Measurements from ENCODE around the gene SLC7A11. TPM values are rescaled to one million over a fixed set of nuclear protein-coding genes. Genes with fewer than 3 reads are reported as not detected.
"Not testable (repeated sequence)": the region's sequence is repeated elsewhere in the genome, so short reads cannot be mapped to it uniquely, and the experiment has no call there.

SLC7A11 gene
- total and polyA plus RNA-seq, 5 donors = 2.1 to 7.3 (median 6.2) TPM

- H3K27me3 ChIP-seq (ENCODE audit: control insufficient read depth, insufficient read depth) = no peaks in the 10 kb centered on the region
- H3K9me3 ChIP-seq (ENCODE audit: control insufficient read depth, low read length) = no peaks in the 10 kb centered on the region
- intact Hi-C loops (cut with DNase I) = no loop called here
- no peaks in the 10 kb centered on the region for H3K4me1 ChIP-seq (ENCODE audit: control insufficient read depth, insufficient read depth, low read length)
- no peak for ATAC-seq
- no peak overlapping the region for H3K27ac ChIP-seq (ENCODE audit: low read length)
- 29% methylated on average over 1 of the region's 1 CpG for WGBS
- H3K4me3 ChIP-seq (ENCODE audit: low read length) = no peak overlapping the region
- no peak for DNase-seq
Measured at GRCh38 chr4:138242834-138243156, 646 bp upstream of the SLC7A11 start.

GRCh38 chr4:138241281-138242075 is 671 bp downstream of the SLC7A11 start:
- WGBS = 72% methylated on average over 13 of the region's 13 CpGs
- ATAC-seq (peak; percentile 34 to 51), DNase-seq (peak in 1 of 3 donors; percentile 24)
- Histone ChIP-seq H3K4me3 (ENCODE audit: low read length) (no peak overlapping the region), H3K27me3 (ENCODE audit: control insufficient read depth, insufficient read depth) (no peaks in the 10 kb centered on the region), H3K4me1 (ENCODE audit: control insufficient read depth, insufficient read depth, low read length) (no peaks in the 10 kb centered on the region), H3K9me3 (ENCODE audit: control insufficient read depth, low read length) (no peaks in the 10 kb centered on the region), H3K27ac (ENCODE audit: low read length) (peak overlapping the region; percentile 6)
- intact Hi-C loops (cut with DNase I) = no loop called here

- DNase-seq (no peak), ATAC-seq (no peak)
- WGBS = 0% methylated on average over 1 of the region's 1 CpG
- Histone ChIP-seq H3K4me1 (ENCODE audit: control insufficient read depth, insufficient read depth, low read length) (no peaks in the 10 kb centered on the region), H3K27ac (ENCODE audit: low read length) (no peak overlapping the region), H3K9me3 (ENCODE audit: control insufficient read depth, low read length) (no peaks in the 10 kb centered on the region), H3K27me3 (ENCODE audit: control insufficient read depth, insufficient read depth) (no peaks in the 10 kb centered on the region), H3K4me3 (ENCODE audit: low read length) (no peak overlapping the region)
- intact Hi-C loops (cut with DNase I) = no loop called here
Measured at GRCh38 chr4:138239491-138239890, 2.7 kb downstream of the SLC7A11 start.

- H3K4me3 ChIP-seq (ENCODE audit: low read length) = no peak overlapping the region
- H3K27me3 ChIP-seq (ENCODE audit: control insufficient read depth, insufficient read depth) = no peaks in the 10 kb centered on the region
- no peaks in the 10 kb centered on the region for H3K4me1 ChIP-seq (ENCODE audit: control insufficient read depth, insufficient read depth, low read length)
- H3K27ac ChIP-seq (ENCODE audit: low read length) = no peak overlapping the region
- no peaks in the 10 kb centered on the region for H3K9me3 ChIP-seq (ENCODE audit: control insufficient read depth, low read length)
- no peak for ATAC-seq
- 91% methylated on average over 4 of the region's 4 CpGs for WGBS
- DNase-seq = no peak
- intact Hi-C loops (cut with DNase I) = no loop called here
Measured at GRCh38 chr4:138238521-138239292, 3.4 kb downstream of the SLC7A11 start.

- H3K27ac ChIP-seq (ENCODE audit: low read length); H3K4me1 ChIP-seq (ENCODE audit: control insufficient read depth, insufficient read depth, low read length); intact Hi-C loops (cut with DNase I); H3K9me3 ChIP-seq (ENCODE audit: control insufficient read depth, low read length); ATAC-seq; H3K4me3 ChIP-seq (ENCODE audit: low read length); H3K27me3 ChIP-seq (ENCODE audit: control insufficient read depth, insufficient read depth); DNase-seq: not testable (repeated sequence)
- 95% methylated on average over 7 of the region's 7 CpGs for WGBS
Measured at GRCh38 chr4:138237132-138237531, 5.0 kb downstream of the SLC7A11 start.

- H3K27ac ChIP-seq (ENCODE audit: low read length) = no peak overlapping the region
- no peak overlapping the region for H3K4me3 ChIP-seq (ENCODE audit: low read length)
- DNase-seq (no peak), ATAC-seq (no peak)
- intact Hi-C loops (cut with DNase I) = no loop called here
- no peaks in the 10 kb centered on the region for H3K9me3 ChIP-seq (ENCODE audit: control insufficient read depth, low read length)
- 86% methylated on average over 2 of the region's 2 CpGs for WGBS
- no peaks in the 10 kb centered on the region for H3K27me3 ChIP-seq (ENCODE audit: control insufficient read depth, insufficient read depth)
- no peaks in the 10 kb centered on the region for H3K4me1 ChIP-seq (ENCODE audit: control insufficient read depth, insufficient read depth, low read length)
Measured at GRCh38 chr4:138236037-138236436, 6.1 kb downstream of the SLC7A11 start.

GRCh38 chr4:138235419-138235952 is 6.7 kb downstream of the SLC7A11 start:
- no peak overlapping the region for H3K4me3 ChIP-seq (ENCODE audit: low read length)
- no peaks in the 10 kb centered on the region for H3K27me3 ChIP-seq (ENCODE audit: control insufficient read depth, insufficient read depth)
- H3K27ac ChIP-seq (ENCODE audit: low read length) = no peak overlapping the region
- H3K9me3 ChIP-seq (ENCODE audit: control insufficient read depth, low read length) = no peaks in the 10 kb centered on the region
- ATAC-seq (no peak), DNase-seq (no peak)
- intact Hi-C loops (cut with DNase I) = no loop called here
- 51% methylated on average over 1 of the region's 1 CpG for WGBS
- no peaks in the 10 kb centered on the region for H3K4me1 ChIP-seq (ENCODE audit: control insufficient read depth, insufficient read depth, low read length)

- no peaks in the 10 kb centered on the region for H3K4me1 ChIP-seq (ENCODE audit: control insufficient read depth, insufficient read depth, low read length)
- 99% methylated on average over 1 of the region's 1 CpG for WGBS
- no peak overlapping the region for H3K27ac ChIP-seq (ENCODE audit: low read length)
- DNase-seq (no peak), ATAC-seq (no peak)
- H3K9me3 ChIP-seq (ENCODE audit: control insufficient read depth, low read length) = no peaks in the 10 kb centered on the region
- no peak overlapping the region for H3K4me3 ChIP-seq (ENCODE audit: low read length)
- H3K27me3 ChIP-seq (ENCODE audit: control insufficient read depth, insufficient read depth) = no peaks in the 10 kb centered on the region
- intact Hi-C loops (cut with DNase I) = no loop called here
Measured at GRCh38 chr4:138234248-138234647, 7.9 kb downstream of the SLC7A11 start.

- H3K9me3 ChIP-seq (ENCODE audit: control insufficient read depth, low read length) = no peaks in the 10 kb centered on the region
- H3K27me3 ChIP-seq (ENCODE audit: control insufficient read depth, insufficient read depth) = no peaks in the 10 kb centered on the region
Measured at GRCh38 chr4:138233313-138234034, 8.7 kb downstream of the SLC7A11 start.

GRCh38 chr4:138232364-138232763 is 9.8 kb downstream of the SLC7A11 start:
- intact Hi-C loops (cut with DNase I) = no loop called here
- no peaks in the 10 kb centered on the region for H3K27me3 ChIP-seq (ENCODE audit: control insufficient read depth, insufficient read depth)
- ATAC-seq (no peak), DNase-seq (no peak)
- H3K9me3 ChIP-seq (ENCODE audit: control insufficient read depth, low read length) = no peaks in the 10 kb centered on the region
- no peaks in the 10 kb centered on the region for H3K4me1 ChIP-seq (ENCODE audit: control insufficient read depth, insufficient read depth, low read length)
- no peak overlapping the region for H3K27ac ChIP-seq (ENCODE audit: low read length)
- H3K4me3 ChIP-seq (ENCODE audit: low read length) = no peak overlapping the region
- 91% methylated on average over 1 of the region's 1 CpG for WGBS

More at GRCh38 chr4:138233313-138234034, 8.7 kb downstream of the SLC7A11 start:
- H3K4me1 ChIP-seq (ENCODE audit: control insufficient read depth, insufficient read depth, low read length) = no peaks in the 10 kb centered on the region
- intact Hi-C loops (cut with DNase I) = no loop called here
- H3K4me3 ChIP-seq (ENCODE audit: low read length) = no peak overlapping the region
- 96% methylated on average over 9 of the region's 9 CpGs for WGBS
- ATAC-seq = no peak
- no peak overlapping the region for H3K27ac ChIP-seq (ENCODE audit: low read length)
- no peak for DNase-seq

GRCh38 chr4:138230048-138230447 is 12.1 kb downstream of the SLC7A11 start:
- Histone ChIP-seq H3K27ac (ENCODE audit: low read length) (no peak overlapping the region), H3K27me3 (ENCODE audit: control insufficient read depth, insufficient read depth) (no peaks in the 10 kb centered on the region), H3K4me1 (ENCODE audit: control insufficient read depth, insufficient read depth, low read length) (no peaks in the 10 kb centered on the region), H3K9me3 (ENCODE audit: control insufficient read depth, low read length) (no peaks in the 10 kb centered on the region), H3K4me3 (ENCODE audit: low read length) (no peak overlapping the region)
- ATAC-seq (no peak), DNase-seq (no peak)
- intact Hi-C loops (cut with DNase I) = no loop called here
- WGBS = 80% methylated on average over 3 of the region's 3 CpGs

Data from right cardiac atrium (tissue), 5 donors.